A549 (cell line): Measurements from ENCODE around the gene ETF1. TPM values are rescaled to one million over a fixed set of nuclear protein-coding genes. Genes with fewer than 3 reads are reported as not detected.

Experiments
- ATAC-seq, 2 experiments: fragments of 200-7000 bp in 1 of 2; fragments of >200 bp in 1 of 2; cut with Nextera tagmentation in 1 of 2; cut with Tn5 transposase in 1 of 2; 3 replicates each; pipeline versions ENCODE4 v1.8.0 to v1.9.1; 2018 to 2020; ENCODE audit warnings: mild to moderate bottlenecking in 1 of 2, moderate library complexity in 1 of 2
- CTCF ChIA-PET: fragments of 300-600 bp; sonication (Branson Sonifier 250); formaldehyde crosslinking; extraction: SDS; loops from one replicate; lab custom pipeline; 2021; ENCODE audit warnings: antibody characterized with exemption, inconsistent platforms; lab: Yijun Ruan, JAX
- POLR2A ChIA-PET: fragments of 350-600 bp; formaldehyde crosslinking; extraction: SDS; loops from one replicate; lab custom pipeline; 2021; ENCODE audit warnings: antibody characterized with exemption, inconsistent platforms; lab: Yijun Ruan, JAX
- DNase-seq, 2 experiments: peaks; one replicate each; pipeline versions ENCODE4 v3.0.0 to v3.0.0-alpha.2; 2011 to 2016; ENCODE audit warnings: low read depth in 1 of 2, low spot score in 1 of 2
- FAIRE-seq: peaks from 2 replicates; lab custom pipeline; 2011; peaks lifted over from hg19 to GRCh38; lab: Jason Lieb, UNC
- H3K27ac ChIP-seq, 2 experiments: fragments of >200 bp; sonication (Bioruptor Twin); formaldehyde crosslinking; 3 replicates each; pipeline ENCODE4 v1.5.1; 2016 to 2017
- H3K4me1 ChIP-seq: fragments of >200 bp; sonication (Bioruptor Twin); formaldehyde crosslinking; 3 replicates; pipeline ENCODE4 v1.6.1; 2016
- H3K4me2 ChIP-seq: fragments of >200 bp; sonication (Bioruptor Twin); formaldehyde crosslinking; 3 replicates; pipeline ENCODE4 v1.6.1; 2016
- H3K4me3 ChIP-seq: fragments of >200 bp; sonication (Bioruptor Twin); formaldehyde crosslinking; 3 replicates; pipeline ENCODE4 v1.5.1; 2016
- H3K9me3 ChIP-seq: fragments of >200 bp; sonication (Bioruptor Twin); formaldehyde crosslinking; 3 replicates; pipeline ENCODE4 v1.6.1; 2016
- CHD4 ChIP-seq: fragments of 200-600 bp; sonication (generic); IDR thresholded peaks from 2 replicates; pipeline ENCODE4 v1.6.1; 2016; ENCODE audit warnings: antibody characterized with exemption, mild to moderate bottlenecking, borderline replicate concordance
- ESRRA ChIP-seq: fragments of 150-350 bp; IDR thresholded peaks from 2 replicates; pipeline ENCODE4 v1.6.1; 2014; ENCODE audit warnings: mild to moderate bottlenecking, low read length, borderline replicate concordance
- HOXB5 ChIP-seq: fragments of 250-450 bp; sonication (Bioruptor Pico); IDR thresholded peaks from 2 replicates; pipeline ENCODE4 v1.5.0; 2020; ENCODE audit warnings: mild to moderate bottlenecking, moderate library complexity
- JUNB ChIP-seq: fragments of >200 bp; sonication (Bioruptor Twin); formaldehyde crosslinking; IDR thresholded peaks from 2 replicates; pipeline ENCODE4 v1.6.1; 2016
- KDM5A ChIP-seq: fragments of 200-600 bp; sonication (generic); IDR thresholded peaks from 2 replicates; pipeline ENCODE4 v1.6.1; 2016; ENCODE audit warnings: antibody characterized with exemption, mild to moderate bottlenecking
- MAFK ChIP-seq: fragments of 450-650 bp; IDR thresholded peaks from 2 replicates; pipeline ENCODE4 v1.6.1; 2014; ENCODE audit not compliant: partially characterized antibody
- MAZ ChIP-seq: fragments of 150-350 bp; IDR thresholded peaks from 2 replicates; pipeline ENCODE4 v1.6.1; 2014; ENCODE audit warnings: antibody characterized with exemption, low read depth, low read length, borderline replicate concordance
- MYC ChIP-seq: IDR thresholded peaks from 2 replicates; pipeline ENCODE4 v1.6.1; 2012; ENCODE audit warnings: mild to moderate bottlenecking, inconsistent platforms, low read length, improper control_type of control experiment, borderline replicate concordance
- NFE2L2 ChIP-seq: fragments of 150-350 bp; conservative IDR thresholded peaks from 2 replicates; pipeline ENCODE4 v1.6.1; 2014; ENCODE audit warnings: low read length
- NR3C1 ChIP-seq: fragments of >200 bp; sonication (Bioruptor Twin); formaldehyde crosslinking; IDR thresholded peaks from 3 replicates; pipeline ENCODE4 v1.6.1; 2017
- PHF8 ChIP-seq: fragments of 200-600 bp; sonication (generic); IDR thresholded peaks from 2 replicates; pipeline ENCODE4 v1.6.1; 2016; ENCODE audit warnings: low read depth, mild to moderate bottlenecking, antibody characterized with exemption, moderate library complexity, borderline replicate concordance
- POLR2A ChIP-seq: IDR thresholded peaks from 2 replicates; pipeline ENCODE4 v1.6.1; 2012; ENCODE audit warnings: mild to moderate bottlenecking, low read length
- TFCP2L1 ChIP-seq: fragments of 250-450 bp; sonication (Bioruptor Pico); IDR thresholded peaks from 2 replicates; pipeline ENCODE4 v1.5.0; 2021; ENCODE audit warnings: mild to moderate bottlenecking
- ZC3H11A ChIP-seq: fragments of 450-650 bp; IDR thresholded peaks from 2 replicates; pipeline ENCODE4 v1.6.1; 2014; ENCODE audit warnings: antibody characterized with exemption, mild to moderate bottlenecking
- WGBS: methylation state at CpG from one replicate; pipeline ENCODE4 v1.1.6; 2017; ENCODE audit errors: missing lambda C conversion rate; 5-methylcytosine and 5-hydroxymethylcytosine counted together
- polyA plus RNA-seq, 4 experiments: library from polyadenylated mRNA; depleted of rRNA in 3 of 4; stranded (reverse); fragments of >200 nt; fragmentation: RNase III in 1 of 4; extraction: RNeasy Plus Mini Kit Qiagen cat#74134 plus additional on column Dnase treatment in 1 of 4; gene quantifications; 2 replicates in 3 of 4; 3 replicates in 1 of 4; pipeline ENCODE4 v1.2.3, GENCODE V29; 2011 to 2017
- TF ChIP-seq, protein P1 (sequence below): IDR thresholded peaks from 2 replicates; pipeline ENCODE4 v1.6.1; 2012
- TF ChIP-seq, protein P2 (sequence below): fragments of >200 bp; sonication (Bioruptor Twin); formaldehyde crosslinking; IDR thresholded peaks from 2 replicates; pipeline ENCODE4 v1.6.1; 2016
- TF ChIP-seq, protein P3 (sequence below): IDR thresholded peaks from 2 replicates; pipeline ENCODE4 v1.6.1; 2012; ENCODE audit warnings: low read depth, borderline replicate concordance
- TF ChIP-seq, protein P4 (sequence below): fragments of 250-450 bp; sonication (Bioruptor Pico); IDR thresholded peaks from 2 replicates; pipeline ENCODE4 v1.5.0; 2021; ENCODE audit warnings: mild to moderate bottlenecking, moderate library complexity, borderline replicate concordance
- TF ChIP-seq, protein P5 (sequence below): fragments of 200-600 bp; sonication (generic); IDR thresholded peaks from 2 replicates; pipeline ENCODE4 v1.6.1; 2016; ENCODE audit warnings: antibody characterized with exemption, mild to moderate bottlenecking, moderate library complexity

Gene ETF1
- polyA plus RNA-seq, 2 of the 4 experiments (the other 2 are of a cell fraction) = 119 to 161 TPM

DNA sequence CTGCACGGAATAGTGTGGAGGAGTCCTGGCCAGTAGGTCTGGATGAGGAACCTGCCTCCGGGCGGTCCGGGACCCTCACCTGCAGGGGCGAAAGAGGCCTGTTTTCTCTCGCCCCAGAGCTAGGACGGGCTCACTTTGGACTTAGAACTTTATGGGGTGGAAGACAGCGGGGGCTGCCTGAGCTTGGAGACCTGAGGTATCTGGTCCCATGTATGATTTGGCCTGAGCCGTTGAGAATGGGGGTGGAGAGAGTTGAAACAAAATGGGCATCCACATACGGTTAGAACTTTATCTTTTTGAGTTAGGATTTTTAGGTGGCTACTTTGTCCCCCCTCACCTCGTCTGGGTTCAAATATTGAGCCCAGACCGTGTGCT lies 681 bp upstream of the ETF1 start:
- peak overlapping the region; percentile 100 for H3K4me3 ChIP-seq
- FAIRE-seq (no peak), ATAC-seq (peak; percentile 58 to 80), DNase-seq (peak in 1 of 2 experiments; percentile 58)
- no peaks in the 10 kb centered on the region for H3K9me3 ChIP-seq
- CTCF ChIA-PET = interaction anchor here (1.2 to 1.9 kb wide), 6 partner anchors 9 to 40 kb away, joined by 3 to 6 read pairs (median 4); no protein-coding TSS in a partner anchor
- WGBS = 3% methylated on average over 11 of the region's 12 CpGs
- peak overlapping the region; percentile 93 to 98 for H3K27ac ChIP-seq
- H3K4me1 ChIP-seq = peaks cover 47% of the 10 kb centered on the region
- peak overlapping the region; percentile 93 for H3K4me2 ChIP-seq
- POLR2A ChIA-PET = interaction anchor here (0.7 to 2.5 kb wide), 16 partner anchors 9 to 330 kb away, joined by 3 to 21 read pairs (median 6); partner anchors contain the start of genes CDC23, EGR1, FAM53C and HSPA9
- TF ChIP-seq ZC3H11A = no peak
- peak; percentile 87; the same call in 1 of the 2 replicates for TF ChIP-seq PHF8
- 0 out of 2 replicates have a peak, but pooled peaks have one; percentile 23 for TF ChIP-seq TFCP2L1 (CRISPR knock-in tag)
- TF ChIP-seq, all 56 proteins: peak for 2

DNA sequence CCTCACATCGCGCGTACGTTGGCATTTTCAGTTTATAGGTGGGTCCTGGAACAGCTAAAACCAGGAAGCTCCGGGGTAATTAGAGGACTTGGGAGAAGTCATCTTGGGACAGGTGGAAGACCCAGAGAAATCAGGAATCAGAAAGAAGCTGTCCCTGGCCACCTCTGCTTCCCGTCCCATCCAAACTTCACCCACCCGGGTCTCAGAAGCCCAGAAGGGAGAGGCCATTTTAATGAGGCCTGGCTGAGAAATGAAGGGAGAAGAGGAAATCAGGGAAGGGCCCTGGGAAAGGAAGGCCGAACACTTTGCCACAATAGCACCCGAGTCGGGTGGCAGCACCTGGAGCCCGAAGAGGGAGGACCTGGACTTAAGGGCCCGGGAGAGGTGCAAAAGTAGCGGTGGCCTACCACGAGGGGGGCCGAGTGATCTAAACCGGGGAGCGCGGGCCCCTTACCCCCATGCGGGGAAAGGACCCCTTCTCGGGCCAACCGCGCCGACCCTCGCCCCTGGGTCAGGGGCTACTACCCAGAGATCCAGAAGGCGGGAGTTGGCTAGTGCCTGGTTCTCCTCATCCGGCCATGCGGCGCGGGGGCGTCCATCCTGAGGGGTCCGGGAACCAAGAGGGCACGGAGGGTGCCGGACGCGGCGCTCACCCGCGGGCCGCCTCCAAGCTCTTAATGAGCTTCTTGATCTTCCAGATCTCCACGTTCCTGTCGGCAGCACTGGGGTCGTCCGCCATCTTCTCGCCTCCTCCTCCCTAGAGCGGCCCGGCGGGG lies 668 bp downstream of the ETF1 start:
- H3K4me1 ChIP-seq = peaks cover 47% of the 10 kb centered on the region
- ATAC-seq = peak in 1 of 2 experiments; percentile 68; a peak in 3 of 6 replicates
- 0% methylated on average over 37 of the region's 47 CpGs for WGBS
- H3K4me2 ChIP-seq = peak overlapping the region; percentile 97
- CTCF ChIA-PET = interaction anchor here (0.5 to 1.7 kb wide), 4 partner anchors 8 to 206 kb away, joined by 3 to 5 read pairs (median 4); no protein-coding TSS in a partner anchor
- H3K9me3 ChIP-seq = no peaks in the 10 kb centered on the region
- peak overlapping the region; percentile 93 to 97 for H3K27ac ChIP-seq
- FAIRE-seq = no peak
- TF ChIP-seq, protein P1, sequence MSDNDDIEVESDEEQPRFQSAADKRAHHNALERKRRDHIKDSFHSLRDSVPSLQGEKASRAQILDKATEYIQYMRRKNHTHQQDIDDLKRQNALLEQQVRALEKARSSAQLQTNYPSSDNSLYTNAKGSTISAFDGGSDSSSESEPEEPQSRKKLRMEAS = no peak
- peak; percentile 42; the same call in 1 of the 2 replicates for TF ChIP-seq KDM5A
- no peak for TF ChIP-seq CHD4
- TF ChIP-seq, protein P2, sequence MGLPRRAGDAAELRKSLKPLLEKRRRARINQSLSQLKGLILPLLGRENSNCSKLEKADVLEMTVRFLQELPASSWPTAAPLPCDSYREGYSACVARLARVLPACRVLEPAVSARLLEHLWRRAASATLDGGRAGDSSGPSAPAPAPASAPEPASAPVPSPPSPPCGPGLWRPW = no peak
- TF ChIP-seq ESRRA = no peak
- peak; percentile 67 for TF ChIP-seq MYC
- TF ChIP-seq JUNB = no peak
- TF ChIP-seq POLR2A = no peak
- TF ChIP-seq MAZ = no peak
- no peak for TF ChIP-seq MAFK
- TF ChIP-seq ZC3H11A = no peak
- TF ChIP-seq, protein P3, sequence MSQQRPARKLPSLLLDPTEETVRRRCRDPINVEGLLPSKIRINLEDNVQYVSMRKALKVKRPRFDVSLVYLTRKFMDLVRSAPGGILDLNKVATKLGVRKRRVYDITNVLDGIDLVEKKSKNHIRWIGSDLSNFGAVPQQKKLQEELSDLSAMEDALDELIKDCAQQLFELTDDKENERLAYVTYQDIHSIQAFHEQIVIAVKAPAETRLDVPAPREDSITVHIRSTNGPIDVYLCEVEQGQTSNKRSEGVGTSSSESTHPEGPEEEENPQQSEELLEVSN = 0 out of 2 replicates have a peak, but pooled peaks have one; percentile 8
- TF ChIP-seq, all 56 proteins: peak for 3
- POLR2A ChIA-PET = interaction anchor here (0.9 to 2.5 kb wide), 13 partner anchors 8 to 204 kb away, joined by 3 to 21 read pairs (median 8); partner anchors contain the start of genes EGR1, FAM53C and HSPA9
- DNase-seq = no peak
- H3K4me3 ChIP-seq = peak overlapping the region; percentile 100

DNA sequence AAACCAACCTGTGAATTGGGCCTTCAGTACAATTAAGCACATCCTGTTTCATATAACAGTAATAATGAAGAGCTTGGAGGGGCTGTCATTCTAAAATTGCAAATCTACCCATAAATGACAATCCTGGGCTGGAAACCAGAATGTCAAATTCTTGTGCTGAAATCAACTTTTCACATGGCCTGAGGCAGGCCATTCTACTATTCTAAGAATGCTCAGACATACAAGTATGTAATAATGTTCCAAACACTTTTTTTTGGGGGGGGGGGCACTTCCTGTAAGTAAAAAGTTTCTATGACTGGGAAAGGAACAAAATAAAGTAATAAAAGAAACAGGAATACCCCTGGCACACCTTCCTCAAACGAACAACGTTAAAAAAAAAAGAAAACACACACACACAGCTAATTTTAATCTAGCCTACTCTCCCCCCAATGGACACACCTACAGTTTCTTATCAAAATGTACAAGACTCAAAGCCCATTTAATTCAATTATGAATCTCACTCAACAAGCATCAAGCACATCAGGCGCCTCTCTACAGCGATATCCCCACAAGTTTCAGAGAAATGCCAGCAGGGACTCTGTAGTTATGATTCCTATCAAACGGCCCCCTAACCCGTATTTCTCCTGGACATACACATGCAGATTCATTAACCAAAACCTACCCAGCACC lies 1.4 kb downstream of the ETF1 start:
- DNase-seq = no peak
- TF ChIP-seq HOXB5 (CRISPR knock-in tag) (no peak), NR3C1 (no peak), POLR2A (no peak), NFE2L2 (no peak), KDM5A (no peak), TFCP2L1 (CRISPR knock-in tag) (0 out of 2 replicates have a peak, but pooled peaks have one; percentile 0)
- TF ChIP-seq, protein P4, sequence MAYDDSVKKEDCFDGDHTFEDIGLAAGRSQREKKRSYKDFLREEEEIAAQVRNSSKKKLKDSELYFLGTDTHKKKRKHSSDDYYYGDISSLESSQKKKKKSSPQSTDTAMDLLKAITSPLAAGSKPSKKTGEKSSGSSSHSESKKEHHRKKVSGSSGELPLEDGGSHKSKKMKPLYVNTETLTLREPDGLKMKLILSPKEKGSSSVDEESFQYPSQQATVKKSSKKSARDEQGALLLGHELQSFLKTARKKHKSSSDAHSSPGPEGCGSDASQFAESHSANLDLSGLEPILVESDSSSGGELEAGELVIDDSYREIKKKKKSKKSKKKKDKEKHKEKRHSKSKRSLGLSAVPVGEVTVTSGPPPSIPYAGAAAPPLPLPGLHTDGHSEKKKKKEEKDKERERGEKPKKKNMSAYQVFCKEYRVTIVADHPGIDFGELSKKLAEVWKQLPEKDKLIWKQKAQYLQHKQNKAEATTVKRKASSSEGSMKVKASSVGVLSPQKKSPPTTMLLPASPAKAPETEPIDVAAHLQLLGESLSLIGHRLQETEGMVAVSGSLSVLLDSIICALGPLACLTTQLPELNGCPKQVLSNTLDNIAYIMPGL = no peak
- TF ChIP-seq, protein P5, sequence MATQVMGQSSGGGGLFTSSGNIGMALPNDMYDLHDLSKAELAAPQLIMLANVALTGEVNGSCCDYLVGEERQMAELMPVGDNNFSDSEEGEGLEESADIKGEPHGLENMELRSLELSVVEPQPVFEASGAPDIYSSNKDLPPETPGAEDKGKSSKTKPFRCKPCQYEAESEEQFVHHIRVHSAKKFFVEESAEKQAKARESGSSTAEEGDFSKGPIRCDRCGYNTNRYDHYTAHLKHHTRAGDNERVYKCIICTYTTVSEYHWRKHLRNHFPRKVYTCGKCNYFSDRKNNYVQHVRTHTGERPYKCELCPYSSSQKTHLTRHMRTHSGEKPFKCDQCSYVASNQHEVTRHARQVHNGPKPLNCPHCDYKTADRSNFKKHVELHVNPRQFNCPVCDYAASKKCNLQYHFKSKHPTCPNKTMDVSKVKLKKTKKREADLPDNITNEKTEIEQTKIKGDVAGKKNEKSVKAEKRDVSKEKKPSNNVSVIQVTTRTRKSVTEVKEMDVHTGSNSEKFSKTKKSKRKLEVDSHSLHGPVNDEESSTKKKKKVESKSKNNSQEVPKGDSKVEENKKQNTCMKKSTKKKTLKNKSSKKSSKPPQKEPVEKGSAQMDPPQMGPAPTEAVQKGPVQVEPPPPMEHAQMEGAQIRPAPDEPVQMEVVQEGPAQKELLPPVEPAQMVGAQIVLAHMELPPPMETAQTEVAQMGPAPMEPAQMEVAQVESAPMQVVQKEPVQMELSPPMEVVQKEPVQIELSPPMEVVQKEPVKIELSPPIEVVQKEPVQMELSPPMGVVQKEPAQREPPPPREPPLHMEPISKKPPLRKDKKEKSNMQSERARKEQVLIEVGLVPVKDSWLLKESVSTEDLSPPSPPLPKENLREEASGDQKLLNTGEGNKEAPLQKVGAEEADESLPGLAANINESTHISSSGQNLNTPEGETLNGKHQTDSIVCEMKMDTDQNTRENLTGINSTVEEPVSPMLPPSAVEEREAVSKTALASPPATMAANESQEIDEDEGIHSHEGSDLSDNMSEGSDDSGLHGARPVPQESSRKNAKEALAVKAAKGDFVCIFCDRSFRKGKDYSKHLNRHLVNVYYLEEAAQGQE = no peak
- no peaks in the 10 kb centered on the region for H3K9me3 ChIP-seq
- no peak for ATAC-seq
- peaks cover 47% of the 10 kb centered on the region for H3K4me1 ChIP-seq
- peak overlapping the region; percentile 93 to 97 for H3K27ac ChIP-seq
- H3K4me2 ChIP-seq = peak overlapping the region; percentile 97
- 6% methylated on average over 6 of the region's 6 CpGs for WGBS
- peak overlapping the region; percentile 100 for H3K4me3 ChIP-seq
- POLR2A ChIA-PET = interaction anchor here (2.2 kb wide), 1 partner anchor 34 kb away, joined by 21 read pairs; the partner anchor contains the start of gene HSPA9
- CTCF ChIA-PET = interaction anchor here (1.7 kb wide), 1 partner anchor 10 kb away, joined by 5 read pairs; no protein-coding TSS in a partner anchor
- no peak for FAIRE-seq
